ENCODE results near the gene CYP26B1.

The CYP26B1 gene

GRCh38 chr2:72162574-72162973 is 14.9 kb upstream of the CYP26B1 start:
- Histone ChIP-seq H3K36me3 (replicated peaks; ENCODE audit: insufficient read depth, low read length) (no peaks in the 10 kb centered on the region), H3K4me3 (ENCODE audit: low read length) (no peak overlapping the region), H2AFZ (ENCODE audit: low read length) (no peak overlapping the region), H3K9me2 (replicated peaks; ENCODE audit: insufficient read depth, low read length) (no peaks in the 10 kb centered on the region), H3K27me3 (replicated peaks; ENCODE audit: insufficient read depth, low read length) (no peaks in the 10 kb centered on the region), H3K27ac (ENCODE audit: low read length) (no peak overlapping the region), H3K4me1 (ENCODE audit: low read length) (no peaks in the 10 kb centered on the region), H3F3A (ENCODE audit: insufficient read depth, low read length) (no peaks in the 10 kb centered on the region), H3K9ac (ENCODE audit: low read length) (no peak overlapping the region), H3K4me2 (ENCODE audit: low read depth, low read length) (no peak overlapping the region), H3K9me3 (replicated peaks; ENCODE audit: insufficient read depth, low read length) (no peaks in the 10 kb centered on the region), H4K20me1 (ENCODE audit: insufficient read depth, low read length) (no peaks in the 10 kb centered on the region), H3K79me2 (ENCODE audit: low read length) (no peaks in the 10 kb centered on the region)
- DNase-seq, result no peak
- TF ChIP-seq CTCF (IDR thresholded peaks at IDR 0.05; ENCODE audit: low read length) (no peak), EZH2 (optimal IDR thresholded peaks at IDR 0.05; ENCODE audit: low read depth, low read length) (no peak), EZH2phosphoT487 (IDR thresholded peaks at IDR 0.05; ENCODE audit: low read length) (no peak)

GRCh38 chr2:72159211-72159993 is 11.7 kb upstream of the CYP26B1 start:
- no peak overlapping the region for H3K9ac ChIP-seq (ENCODE audit: low read length)
- H2AFZ ChIP-seq (ENCODE audit: low read length), result no peak overlapping the region
- H3K4me2 ChIP-seq (ENCODE audit: low read depth, low read length), result no peak overlapping the region
- no peaks in the 10 kb centered on the region for H3F3A ChIP-seq (ENCODE audit: insufficient read depth, low read length)
- no peak overlapping the region for H3K27ac ChIP-seq (ENCODE audit: low read length)
- no peak for TF ChIP-seq CTCF (IDR thresholded peaks at IDR 0.05; ENCODE audit: low read length)
- TF ChIP-seq EZH2phosphoT487 (IDR thresholded peaks at IDR 0.05; ENCODE audit: low read length), result no peak
- TF ChIP-seq EZH2 (optimal IDR thresholded peaks at IDR 0.05; ENCODE audit: low read depth, low read length), result no peak
- H3K27me3 ChIP-seq (replicated peaks; ENCODE audit: insufficient read depth, low read length), result no peaks in the 10 kb centered on the region
- no peaks in the 10 kb centered on the region for H3K9me2 ChIP-seq (replicated peaks; ENCODE audit: insufficient read depth, low read length)
- H4K20me1 ChIP-seq (ENCODE audit: insufficient read depth, low read length), result no peaks in the 10 kb centered on the region
- H3K4me1 ChIP-seq (ENCODE audit: low read length), result no peaks in the 10 kb centered on the region
- H3K9me3 ChIP-seq (replicated peaks; ENCODE audit: insufficient read depth, low read length), result no peaks in the 10 kb centered on the region
- H3K36me3 ChIP-seq (replicated peaks; ENCODE audit: insufficient read depth, low read length), result no peaks in the 10 kb centered on the region
- H3K4me3 ChIP-seq (ENCODE audit: low read length), result no peak overlapping the region
- no peaks in the 10 kb centered on the region for H3K79me2 ChIP-seq (ENCODE audit: low read length)
- no peak for DNase-seq

GRCh38 chr2:72157871-72158771 is 10.5 kb upstream of the CYP26B1 start:
- no peak for DNase-seq
- H2AFZ ChIP-seq (ENCODE audit: low read length), result no peak overlapping the region
- no peaks in the 10 kb centered on the region for H3K79me2 ChIP-seq (ENCODE audit: low read length)
- H3F3A ChIP-seq (ENCODE audit: insufficient read depth, low read length), result no peaks in the 10 kb centered on the region
- H3K27me3 ChIP-seq (replicated peaks; ENCODE audit: insufficient read depth, low read length), result no peaks in the 10 kb centered on the region
- H3K4me1 ChIP-seq (ENCODE audit: low read length), result no peaks in the 10 kb centered on the region
- no peak overlapping the region for H3K27ac ChIP-seq (ENCODE audit: low read length)
- H4K20me1 ChIP-seq (ENCODE audit: insufficient read depth, low read length), result no peaks in the 10 kb centered on the region
- no peak overlapping the region for H3K4me3 ChIP-seq (ENCODE audit: low read length)
- H3K9me2 ChIP-seq (replicated peaks; ENCODE audit: insufficient read depth, low read length), result no peaks in the 10 kb centered on the region
- no peak for TF ChIP-seq CTCF (IDR thresholded peaks at IDR 0.05; ENCODE audit: low read length)
- no peak for TF ChIP-seq EZH2 (optimal IDR thresholded peaks at IDR 0.05; ENCODE audit: low read depth, low read length)
- no peak for TF ChIP-seq EZH2phosphoT487 (IDR thresholded peaks at IDR 0.05; ENCODE audit: low read length)
- no peak overlapping the region for H3K4me2 ChIP-seq (ENCODE audit: low read depth, low read length)
- H3K36me3 ChIP-seq (replicated peaks; ENCODE audit: insufficient read depth, low read length), result no peaks in the 10 kb centered on the region
- no peak overlapping the region for H3K9ac ChIP-seq (ENCODE audit: low read length)
- H3K9me3 ChIP-seq (replicated peaks; ENCODE audit: insufficient read depth, low read length), result no peaks in the 10 kb centered on the region

Data from MM.1S (cell line).